Liver (tissue), 9 donors: ENCODE data around the gene XXYLT1. TPM values are rescaled to one million over a fixed set of nuclear protein-coding genes. Genes with fewer than 3 reads are reported as not detected.

Source experiments
- DNase-seq: peaks from one replicate; pipeline ENCODE4 v3.0.0-alpha.2; 2017; ENCODE audit warnings: low spot score
- H3K27ac ChIP-seq, 2 donors: one replicate each; pipeline ENCODE4 v1.7.0; 2013; ENCODE audit warnings: inconsistent platforms in 2 of 2, low read length in 2 of 2, control low read depth in 1 of 2, low read depth in 1 of 2, mild to moderate bottlenecking in 1 of 2
- H3K27me3 ChIP-seq, 4 donors: one replicate each; pipeline versions ENCODE4 v1.6.1 to v1.7.0; 2013; ENCODE audit warnings: low read length in 3 of 4, inconsistent platforms in 1 of 4, mild to moderate bottlenecking in 1 of 4, moderate library complexity in 1 of 4; ENCODE audit not compliant: control insufficient read depth in 4 of 4, insufficient read depth in 4 of 4
- H3K36me3 ChIP-seq, 4 donors: one replicate each; pipeline versions ENCODE4 v1.6.1 to v1.7.0; 2013; ENCODE audit warnings: low read length in 3 of 4, mild to moderate bottlenecking in 3 of 4, low read depth in 1 of 4, moderate library complexity in 1 of 4; ENCODE audit not compliant: control insufficient read depth in 4 of 4, insufficient read depth in 3 of 4
- H3K4me1 ChIP-seq, 4 donors: one replicate each; pipeline versions ENCODE4 v1.6.1 to v1.7.0; 2013; ENCODE audit warnings: low read length in 3 of 4, mild to moderate bottlenecking in 3 of 4, moderate library complexity in 1 of 4; ENCODE audit not compliant: control insufficient read depth in 4 of 4, insufficient read depth in 4 of 4
- H3K4me3 ChIP-seq, 3 donors: one replicate each; pipeline versions ENCODE4 v1.6.1 to v1.7.0; 2013; ENCODE audit warnings: low read length in 3 of 3, control low read depth in 1 of 3, low read depth in 1 of 3, mild to moderate bottlenecking in 1 of 3
- H3K9ac ChIP-seq, 2 donors: one replicate each; pipeline ENCODE4 v1.7.0; 2013; ENCODE audit warnings: low read length in 2 of 2, mild to moderate bottlenecking in 2 of 2, moderate library complexity in 2 of 2, control low read depth in 1 of 2, low read depth in 1 of 2
- H3K9me3 ChIP-seq, 4 donors: one replicate each; pipeline versions ENCODE4 v1.6.1 to v1.7.0; 2013; ENCODE audit warnings: low read length in 3 of 4; ENCODE audit not compliant: control insufficient read depth in 4 of 4
- ATF3 ChIP-seq: IDR thresholded peaks from 2 replicates; pipeline ENCODE4 v1.6.1; 2016; ENCODE audit warnings: antibody characterized with exemption
- CTCF ChIP-seq: fragments of 150-350 bp; IDR thresholded peaks from 2 replicates; pipeline ENCODE4 v1.5.1; 2017; ENCODE audit warnings: improper control_type of control experiment, low read depth, low read length; ENCODE audit not compliant: missing input control
- EGR1 ChIP-seq, 2 donors: IDR thresholded peaks; 2 replicates each; pipeline ENCODE4 v1.6.1; 2016 to 2018; ENCODE audit warnings: antibody characterized with exemption in 2 of 2, low read depth in 2 of 2
- FOXA1 ChIP-seq: IDR thresholded peaks from 2 replicates; pipeline ENCODE4 v1.6.1; 2016; ENCODE audit warnings: antibody characterized with exemption
- FOXA2 ChIP-seq: IDR thresholded peaks from 2 replicates; pipeline ENCODE4 v1.6.1; 2016; ENCODE audit warnings: antibody characterized with exemption
- GABPA ChIP-seq, 2 donors: IDR thresholded peaks in 1 of 2; conservative IDR thresholded peaks in 1 of 2; 2 replicates each; pipeline ENCODE4 v1.6.1; 2016; ENCODE audit warnings: antibody characterized with exemption in 2 of 2, mild to moderate bottlenecking in 1 of 2, moderate library complexity in 1 of 2
- HNF4A ChIP-seq, 2 donors: conservative IDR thresholded peaks; 2 replicates each; pipeline ENCODE4 v1.6.1; 2016; ENCODE audit warnings: antibody characterized with exemption in 2 of 2, mild to moderate bottlenecking in 2 of 2
- JUND ChIP-seq, 2 donors: IDR thresholded peaks; 2 replicates each; pipeline ENCODE4 v1.6.1; 2016; ENCODE audit warnings: antibody characterized with exemption in 2 of 2
- NR2F2 ChIP-seq: IDR thresholded peaks from 2 replicates; pipeline ENCODE4 v1.6.1; 2016; ENCODE audit warnings: antibody characterized with exemption
- RAD21 ChIP-seq, 2 donors: IDR thresholded peaks; 2 replicates each; pipeline ENCODE4 v1.6.1; 2016; ENCODE audit warnings: antibody characterized with exemption in 2 of 2, mild to moderate bottlenecking in 2 of 2
- REST ChIP-seq: IDR thresholded peaks from 2 replicates; pipeline ENCODE4 v1.6.1; 2016; ENCODE audit warnings: antibody characterized with exemption, mild to moderate bottlenecking
- RXRA ChIP-seq, 2 donors: IDR thresholded peaks; 2 replicates each; pipeline ENCODE4 v1.6.1; 2017 to 2018; ENCODE audit warnings: antibody characterized with exemption in 2 of 2, mild to moderate bottlenecking in 1 of 2
- SP1 ChIP-seq: IDR thresholded peaks from 2 replicates; pipeline ENCODE4 v1.6.1; 2018; ENCODE audit warnings: antibody characterized with exemption, mild to moderate bottlenecking
- TAF1 ChIP-seq: conservative IDR thresholded peaks from 2 replicates; pipeline ENCODE4 v1.6.1; 2016; ENCODE audit warnings: antibody characterized with exemption, mild to moderate bottlenecking
- YY1 ChIP-seq: IDR thresholded peaks from 2 replicates; pipeline ENCODE4 v1.6.1; 2016; ENCODE audit warnings: antibody characterized with exemption, mild to moderate bottlenecking
- ZBTB33 ChIP-seq: IDR thresholded peaks from 2 replicates; pipeline ENCODE4 v1.6.1; 2016; ENCODE audit warnings: antibody characterized with exemption
- WGBS: extraction: QIAGEN DNeasy Blood & Tissue Kit; methylation state at CpG from one replicate; pipeline ENCODE4 v1.1.7; 2013; 5-methylcytosine and 5-hydroxymethylcytosine counted together
- polyA plus RNA-seq, 2 donors: library from polyadenylated mRNA; stranded (reverse) in 1 of 2; unstranded in 1 of 2; fragments of 200-250 nt in 1 of 2; fragments of >200 nt in 1 of 2; fragmentation: Nextera tagmentation in 1 of 2; extraction: Ambion mirVana in 1 of 2; gene quantifications; one replicate each; pipeline versions ENCODE4 v1.2.1 to v1.2.3, GENCODE V29; 2013 to 2015
- total RNA-seq, 2 donors: library from RNA; depleted of rRNA; stranded (reverse); fragments of >200 nt; gene quantifications; one replicate each; pipeline ENCODE4 v1.2.3, GENCODE V29; 2014
- donor health status: healthy.
- donor health status: healthy.
- donor health status: healthy.
- donor health status: healthy.
- donor health status: healthy.

Gene XXYLT1
- total and polyA plus RNA-seq, 4 donors, result 0.93 to 7.6 (median 2.8) TPM

GRCh38 chr3:195306369-195306768 is 35.4 kb upstream of the XXYLT1 start:
- Histone ChIP-seq H3K9ac (no peak overlapping the region), H3K27ac (no peak overlapping the region), H3K9me3 (no peaks in the 10 kb centered on the region), H3K4me3 (no peak overlapping the region), H3K27me3 (no peaks in the 10 kb centered on the region), H3K36me3 (peaks cover 0 to 15% (median 6%) of the 10 kb centered on the region in 4 donors), H3K4me1 (no peaks in the 10 kb centered on the region)
- 96% methylated on average over 4 of the region's 4 CpGs for WGBS
- no peak for DNase-seq
- TF ChIP-seq FOXA1 (no peak), CTCF (no peak)

- Histone ChIP-seq H3K27me3 (no peaks in the 10 kb centered on the region), H3K36me3 (peaks cover 0 to 22% (median 4%) of the 10 kb centered on the region in 4 donors), H3K9ac (no peak overlapping the region), H3K9me3 (no peaks in the 10 kb centered on the region), H3K4me1 (no peaks in the 10 kb centered on the region), H3K27ac (no peak overlapping the region), H3K4me3 (no peak overlapping the region)
- WGBS, result 96% methylated on average over 3 of the region's 3 CpGs
- TF ChIP-seq EGR1 (IDR thresholded peaks at IDR 0.05; ENCODE audit: low read depth in 2 of 2) (no peak), JUND (IDR thresholded peaks at IDR 0.05) (no peak), ZBTB33 (no peak), FOXA2 (no peak), NR2F2 (no peak), SP1 (no peak), TAF1 (no peak)
- DNase-seq, result no peak
Measured at GRCh38 chr3:195302431-195302830, 31.5 kb upstream of the XXYLT1 start.

- TF ChIP-seq REST (no peak), CTCF (no peak), NR2F2 (no peak), JUND (IDR thresholded peaks at IDR 0.05) (no peak), FOXA1 (no peak), HNF4A (conservative IDR thresholded peaks at IDR 0.05) (no peak), YY1 (no peak), SP1 (no peak), GABPA (IDR thresholded peaks at IDR 0.05 in 1 of 2, conservative IDR thresholded peaks at IDR 0.05 in 1 of 2) (no peak), RXRA (IDR thresholded peaks at IDR 0.05) (no peak), RAD21 (IDR thresholded peaks at IDR 0.05) (no peak), ZBTB33 (no peak), ATF3 (no peak)
- no peak for DNase-seq
- H3K4me3 ChIP-seq, result no peak overlapping the region
- peaks cover 1 to 25% (median 9%) of the 10 kb centered on the region in 4 donors for H3K36me3 ChIP-seq
- H3K4me1 ChIP-seq, result no peaks in the 10 kb centered on the region
- no peak overlapping the region for H3K27ac ChIP-seq
- no peaks in the 10 kb centered on the region for H3K9me3 ChIP-seq
- H3K27me3 ChIP-seq, result no peaks in the 10 kb centered on the region
- H3K9ac ChIP-seq, result no peak overlapping the region
Measured at GRCh38 chr3:195297446-195297845, 26.5 kb upstream of the XXYLT1 start.
